ENCODE measurements around the gene PHF19.

DNA sequence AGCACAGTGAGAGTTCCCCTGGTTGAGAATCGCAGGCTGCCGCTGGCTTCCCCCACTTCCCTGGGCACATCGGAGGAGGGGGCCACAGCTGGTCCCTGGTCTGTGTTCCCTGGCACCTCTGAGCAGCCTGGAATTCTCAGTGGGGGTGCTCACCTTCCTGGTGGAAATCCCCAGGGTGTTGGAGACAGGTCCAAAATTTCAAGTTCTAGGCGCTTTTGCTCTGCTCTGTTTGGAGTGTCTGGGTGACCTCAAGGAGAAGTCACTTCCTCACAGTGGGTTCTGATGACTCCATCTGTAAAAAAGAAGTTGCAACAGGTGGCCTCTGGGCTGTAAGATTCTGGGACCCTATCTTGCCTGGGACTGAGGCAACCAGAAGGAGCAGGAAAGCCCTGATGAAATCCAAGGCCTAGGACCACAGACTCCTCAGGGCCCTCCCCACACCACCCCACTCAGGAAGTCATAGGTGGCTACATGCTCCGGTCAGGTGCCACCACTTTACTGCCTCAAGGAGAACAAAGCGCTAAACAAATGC is 49.5 kb upstream of the PHF19 start, which contains the start of gene TRAF1:
- TF ChIP-seq POLR2A (IDR thresholded peaks at IDR 0.05) (no peak), POLR2AphosphoS5 (IDR thresholded peaks at IDR 0.05) (peak in 1 of 3 donors; percentile 27)
- TF ChIP-seq, protein P1, sequence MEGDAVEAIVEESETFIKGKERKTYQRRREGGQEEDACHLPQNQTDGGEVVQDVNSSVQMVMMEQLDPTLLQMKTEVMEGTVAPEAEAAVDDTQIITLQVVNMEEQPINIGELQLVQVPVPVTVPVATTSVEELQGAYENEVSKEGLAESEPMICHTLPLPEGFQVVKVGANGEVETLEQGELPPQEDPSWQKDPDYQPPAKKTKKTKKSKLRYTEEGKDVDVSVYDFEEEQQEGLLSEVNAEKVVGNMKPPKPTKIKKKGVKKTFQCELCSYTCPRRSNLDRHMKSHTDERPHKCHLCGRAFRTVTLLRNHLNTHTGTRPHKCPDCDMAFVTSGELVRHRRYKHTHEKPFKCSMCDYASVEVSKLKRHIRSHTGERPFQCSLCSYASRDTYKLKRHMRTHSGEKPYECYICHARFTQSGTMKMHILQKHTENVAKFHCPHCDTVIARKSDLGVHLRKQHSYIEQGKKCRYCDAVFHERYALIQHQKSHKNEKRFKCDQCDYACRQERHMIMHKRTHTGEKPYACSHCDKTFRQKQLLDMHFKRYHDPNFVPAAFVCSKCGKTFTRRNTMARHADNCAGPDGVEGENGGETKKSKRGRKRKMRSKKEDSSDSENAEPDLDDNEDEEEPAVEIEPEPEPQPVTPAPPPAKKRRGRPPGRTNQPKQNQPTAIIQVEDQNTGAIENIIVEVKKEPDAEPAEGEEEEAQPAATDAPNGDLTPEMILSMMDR (IDR thresholded peaks at IDR 0.05 in 8 of 11, conservative IDR thresholded peaks at IDR 0.05 in 3 of 11): no peak

Measured in spleen (tissue), 7 donors.